Astrocyte (in vitro differentiated cells and primary cell): ENCODE data around the gene IQGAP2. TPM values are rescaled to one million over a fixed set of nuclear protein-coding genes. Genes with fewer than 3 reads are reported as not detected.
A peak's percentile ranks its signal among the peaks of the same experiment; 100 is the strongest.

Experiments used
- DNase-seq: peaks from one replicate; pipeline ENCODE4 v3.0.0-alpha.2; 2010; ENCODE audit warnings: low read depth
- FAIRE-seq: peaks from 2 replicates; lab custom pipeline; 2011; peaks lifted over from hg19 to GRCh38; lab: Jason Lieb, UNC
- H2AFZ ChIP-seq: 2 replicates; pipeline ENCODE4 v1.6.0; 2012; ENCODE audit warnings: low read depth, low read length, inconsistent platforms
- H3K27ac ChIP-seq: 2 replicates; pipeline ENCODE4 v1.5.1; 2011; ENCODE audit warnings: low read depth, low read length, inconsistent platforms
- H3K27me3 ChIP-seq: 2 replicates; pipeline ENCODE4 v1.6.0; 2011; ENCODE audit warnings: low read length, inconsistent platforms; ENCODE audit not compliant: insufficient read depth
- H3K36me3 ChIP-seq: 2 replicates; pipeline ENCODE4 v1.5.1; 2011; ENCODE audit warnings: low read length, inconsistent platforms; ENCODE audit not compliant: insufficient read depth
- H3K4me1 ChIP-seq: 2 replicates; pipeline ENCODE4 v1.5.1; 2011; ENCODE audit warnings: low read length, inconsistent platforms; ENCODE audit not compliant: insufficient read depth
- H3K4me2 ChIP-seq: 2 replicates; pipeline ENCODE4 v1.6.0; 2012; ENCODE audit warnings: low read length, inconsistent platforms
- H3K4me3 ChIP-seq: 2 replicates; pipeline ENCODE4 v1.5.1; 2011; ENCODE audit warnings: low read depth, mild to moderate bottlenecking, low read length, inconsistent platforms; ENCODE audit not compliant: insufficient read depth
- H3K79me2 ChIP-seq: 2 replicates; pipeline ENCODE4 v1.6.0; 2012; ENCODE audit warnings: mild to moderate bottlenecking, low read length, inconsistent platforms; ENCODE audit not compliant: insufficient read depth
- H3K9ac ChIP-seq: 2 replicates; pipeline ENCODE4 v1.6.0; 2012; ENCODE audit warnings: mild to moderate bottlenecking, low read length, inconsistent platforms
- H3K9me3 ChIP-seq: 2 replicates; pipeline ENCODE4 v1.5.1; 2012; ENCODE audit warnings: low read depth, mild to moderate bottlenecking, low read length, inconsistent platforms; ENCODE audit not compliant: insufficient read depth
- H4K20me1 ChIP-seq: 2 replicates; pipeline ENCODE4 v1.6.0; 2012; ENCODE audit warnings: low read length, inconsistent platforms; ENCODE audit not compliant: insufficient read depth
- H3K27ac Mint-ChIP-seq: one replicate; pipeline ENCODE4 v1.8.0; 2021; ENCODE audit warnings: mild to moderate bottlenecking, mixed read lengths; ENCODE audit not compliant: unreplicated experiment
- H3K27me3 Mint-ChIP-seq: one replicate; pipeline ENCODE4 v1.8.0; 2021; ENCODE audit warnings: low read depth, mixed read lengths; ENCODE audit not compliant: unreplicated experiment
- H3K36me3 Mint-ChIP-seq: one replicate; pipeline ENCODE4 v1.8.0; 2021; ENCODE audit warnings: low read depth, mixed read lengths; ENCODE audit not compliant: unreplicated experiment
- H3K4me1 Mint-ChIP-seq: one replicate; pipeline ENCODE4 v1.8.0; 2021; ENCODE audit warnings: low read depth, mixed read lengths; ENCODE audit not compliant: unreplicated experiment
- H3K4me3 Mint-ChIP-seq: one replicate; pipeline ENCODE4 v1.8.0; 2021; ENCODE audit warnings: mild to moderate bottlenecking, moderate library complexity, mixed read lengths; ENCODE audit not compliant: unreplicated experiment
- H3K9me3 Mint-ChIP-seq: one replicate; pipeline ENCODE4 v1.8.0; 2021; ENCODE audit warnings: mild to moderate bottlenecking, mixed read lengths; ENCODE audit not compliant: unreplicated experiment
- CTCF ChIP-seq: IDR thresholded peaks from 2 replicates; pipeline ENCODE4 v1.5.1; 2011; ENCODE audit warnings: low read depth, mild to moderate bottlenecking, inconsistent platforms, low read length, moderate library complexity; ENCODE audit not compliant: insufficient read depth
- EZH2 ChIP-seq: IDR thresholded peaks from 2 replicates; pipeline ENCODE4 v1.6.1; 2012; ENCODE audit warnings: mild to moderate bottlenecking, low read length, inconsistent platforms; ENCODE audit not compliant: insufficient read depth
- total RNA-seq: library from RNA; stranded (reverse); gene quantifications from 2 replicates; pipeline ENCODE4 v1.2.1, GENCODE V29; 2021

The IQGAP2 gene
- total RNA-seq, 1 donor from 2014 or later = 2.9 TPM

GRCh38 chr5:76579166-76579937 lies 176.3 kb downstream of the IQGAP2 start:
- DNase-seq = peak; percentile 27
- no peak overlapping the region for H3K4me3 Mint-ChIP-seq
- no peak overlapping the region for H3K27ac ChIP-seq

GRCh38 chr5:76580981-76581380 lies 177.9 kb downstream of the IQGAP2 start:
- TF ChIP-seq EZH2 (no peak), CTCF (no peak)
- Histone ChIP-seq H3K36me3 (no peaks in the 10 kb centered on the region), H3K79me2 (no peaks in the 10 kb centered on the region), H3K9ac (no peak overlapping the region), H3K27me3 (no peaks in the 10 kb centered on the region), H2AFZ (no peak overlapping the region), H3K27ac (no peak overlapping the region), H3K9me3 (no peaks in the 10 kb centered on the region), H3K4me2 (no peak overlapping the region), H3K4me3 (no peak overlapping the region), H3K4me1 (peaks cover 7% of the 10 kb centered on the region), H4K20me1 (no peaks in the 10 kb centered on the region)
- FAIRE-seq (no peak), DNase-seq (no peak)
- Mint-ChIP-seq H3K9me3 (no peaks in the 10 kb centered on the region), H3K27me3 (no peaks in the 10 kb centered on the region), H3K27ac (no peak overlapping the region), H3K4me3 (no peak overlapping the region), H3K36me3 (no peaks in the 10 kb centered on the region), H3K4me1 (peaks cover 12% of the 10 kb centered on the region)

More at GRCh38 chr5:76579166-76579937, 176.3 kb downstream of the IQGAP2 start:
- no peaks in the 10 kb centered on the region for H3K79me2 ChIP-seq
- H3K9ac ChIP-seq = no peak overlapping the region
- no peaks in the 10 kb centered on the region for H3K27me3 Mint-ChIP-seq
- no peak overlapping the region for H3K4me2 ChIP-seq
- no peak overlapping the region for H3K4me3 ChIP-seq
- no peaks in the 10 kb centered on the region for H3K9me3 Mint-ChIP-seq
- H3K9me3 ChIP-seq = no peaks in the 10 kb centered on the region
- TF ChIP-seq CTCF = no peak
- TF ChIP-seq EZH2 = no peak
- FAIRE-seq = no peak
- H3K36me3 ChIP-seq = no peaks in the 10 kb centered on the region
- H3K36me3 Mint-ChIP-seq = no peaks in the 10 kb centered on the region
- H3K4me1 ChIP-seq = peaks cover 7% of the 10 kb centered on the region
- no peak overlapping the region for H2AFZ ChIP-seq
- no peaks in the 10 kb centered on the region for H4K20me1 ChIP-seq
- no peaks in the 10 kb centered on the region for H3K27me3 ChIP-seq
- H3K27ac Mint-ChIP-seq = no peak overlapping the region
- peaks cover 12% of the 10 kb centered on the region for H3K4me1 Mint-ChIP-seq
